ENCODE data around the gene SENP2. TPM values are rescaled to one million over a fixed set of nuclear protein-coding genes. Genes with fewer than 3 reads are reported as not detected.

The SENP2 gene
- total and polyA plus RNA-seq, 2 of the 13 experiments (the other 11 are each of a cell fraction or from before 2014, with no cell fraction given), result 7.7 to 46.2 TPM

DNA sequence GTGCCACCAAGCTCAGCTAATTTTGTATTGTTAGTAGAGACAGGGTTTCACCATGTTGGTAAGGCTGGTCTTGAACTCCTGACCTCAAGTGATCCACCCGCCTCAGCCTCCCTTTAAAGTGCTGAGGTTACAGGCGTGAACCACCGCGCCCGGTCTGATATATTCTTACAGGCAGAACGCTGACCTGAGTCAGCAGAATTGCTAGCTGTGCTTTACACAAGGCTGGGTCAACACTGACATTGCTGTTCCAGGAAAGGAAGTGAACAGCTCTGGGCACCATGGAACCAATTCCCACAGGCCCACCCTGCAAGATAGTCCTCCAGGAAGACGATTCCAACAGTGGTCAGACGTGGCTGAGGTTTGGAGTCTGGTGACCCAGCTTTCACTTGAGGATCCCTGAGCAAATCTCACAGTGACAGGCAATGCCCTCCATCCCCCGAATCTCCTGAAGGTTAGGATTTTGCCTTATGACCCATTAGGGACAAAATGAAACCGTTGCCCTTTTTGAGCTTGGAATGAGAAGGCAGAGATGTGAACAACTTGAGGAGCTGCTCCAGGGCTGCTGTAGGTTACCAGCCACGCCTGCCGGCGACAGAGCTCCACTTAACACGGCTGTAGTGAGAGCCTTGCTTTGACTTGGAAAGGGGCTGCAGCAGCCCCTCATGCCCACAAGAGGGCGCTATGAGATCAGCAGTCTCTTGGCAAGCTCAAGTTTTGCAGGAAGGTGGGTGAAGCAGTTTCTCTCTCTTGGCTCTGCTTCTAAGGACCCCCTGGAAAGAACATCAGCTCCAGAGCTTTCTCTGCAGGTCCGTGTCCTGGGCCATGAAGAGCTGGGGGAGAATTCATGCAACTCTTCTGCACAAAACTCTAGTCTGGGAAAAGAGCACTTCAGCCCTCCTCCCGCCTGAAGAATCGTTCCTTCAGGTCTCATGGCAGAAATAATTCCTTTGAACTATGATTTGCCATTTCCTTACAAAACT lies 74.1 kb downstream of the SENP2 start (continued):
- TF ChIP-seq ZNF407 (CRISPR knock-in tag; IDR thresholded peaks at IDR 0.05; ENCODE audit: not compliant biosample characterization) (peak; percentile 38), SMC3 (IDR thresholded peaks at IDR 0.05; ENCODE audit: low read length) (peak; percentile 46; the same call in 1 of the 2 replicates), TBX3 (IDR thresholded peaks at IDR 0.05; ENCODE audit: borderline replicate concordance) (no peak), ZNF33A (CRISPR knock-in tag; IDR thresholded peaks at IDR 0.05; ENCODE audit: borderline replicate concordance) (no peak), ZC3H13 (CRISPR knock-in tag; IDR thresholded peaks at IDR 0.05) (no peak), NFATC3 (CRISPR knock-in tag; IDR thresholded peaks at IDR 0.05) (0 out of 2 replicates have a peak, but pooled peaks have one; percentile 68), ZNF274 (CRISPR knock-in tag; IDR thresholded peaks at IDR 0.05) (peak; percentile 74; the same call in 1 of the 2 replicates), MAF1 (CRISPR knock-in tag; IDR thresholded peaks at IDR 0.05; ENCODE audit: borderline replicate concordance) (no peak), ARID3A (IDR thresholded peaks at IDR 0.05; ENCODE audit: low read depth, low read length) (no peak), ZNF460 (CRISPR knock-in tag; IDR thresholded peaks at IDR 0.05; ENCODE audit: borderline replicate concordance) (no peak)
- TF ChIP-seq, protein P1, sequence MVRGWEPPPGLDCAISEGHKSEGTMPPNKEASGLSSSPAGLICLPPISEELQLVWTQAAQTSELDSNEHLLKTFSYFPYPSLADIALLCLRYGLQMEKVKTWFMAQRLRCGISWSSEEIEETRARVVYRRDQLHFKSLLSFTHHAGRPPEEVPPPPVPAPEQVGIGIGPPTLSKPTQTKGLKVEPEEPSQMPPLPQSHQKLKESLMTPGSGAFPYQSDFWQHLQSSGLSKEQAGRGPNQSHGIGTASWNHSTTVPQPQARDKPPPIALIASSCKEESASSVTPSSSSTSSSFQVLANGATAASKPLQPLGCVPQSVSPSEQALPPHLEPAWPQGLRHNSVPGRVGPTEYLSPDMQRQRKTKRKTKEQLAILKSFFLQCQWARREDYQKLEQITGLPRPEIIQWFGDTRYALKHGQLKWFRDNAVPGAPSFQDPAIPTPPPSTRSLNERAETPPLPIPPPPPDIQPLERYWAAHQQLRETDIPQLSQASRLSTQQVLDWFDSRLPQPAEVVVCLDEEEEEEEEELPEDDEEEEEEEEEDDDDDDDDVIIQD (CRISPR knock-in tag; IDR thresholded peaks at IDR 0.05; ENCODE audit: low read depth), result no peak
- TF ChIP-seq, protein P2, sequence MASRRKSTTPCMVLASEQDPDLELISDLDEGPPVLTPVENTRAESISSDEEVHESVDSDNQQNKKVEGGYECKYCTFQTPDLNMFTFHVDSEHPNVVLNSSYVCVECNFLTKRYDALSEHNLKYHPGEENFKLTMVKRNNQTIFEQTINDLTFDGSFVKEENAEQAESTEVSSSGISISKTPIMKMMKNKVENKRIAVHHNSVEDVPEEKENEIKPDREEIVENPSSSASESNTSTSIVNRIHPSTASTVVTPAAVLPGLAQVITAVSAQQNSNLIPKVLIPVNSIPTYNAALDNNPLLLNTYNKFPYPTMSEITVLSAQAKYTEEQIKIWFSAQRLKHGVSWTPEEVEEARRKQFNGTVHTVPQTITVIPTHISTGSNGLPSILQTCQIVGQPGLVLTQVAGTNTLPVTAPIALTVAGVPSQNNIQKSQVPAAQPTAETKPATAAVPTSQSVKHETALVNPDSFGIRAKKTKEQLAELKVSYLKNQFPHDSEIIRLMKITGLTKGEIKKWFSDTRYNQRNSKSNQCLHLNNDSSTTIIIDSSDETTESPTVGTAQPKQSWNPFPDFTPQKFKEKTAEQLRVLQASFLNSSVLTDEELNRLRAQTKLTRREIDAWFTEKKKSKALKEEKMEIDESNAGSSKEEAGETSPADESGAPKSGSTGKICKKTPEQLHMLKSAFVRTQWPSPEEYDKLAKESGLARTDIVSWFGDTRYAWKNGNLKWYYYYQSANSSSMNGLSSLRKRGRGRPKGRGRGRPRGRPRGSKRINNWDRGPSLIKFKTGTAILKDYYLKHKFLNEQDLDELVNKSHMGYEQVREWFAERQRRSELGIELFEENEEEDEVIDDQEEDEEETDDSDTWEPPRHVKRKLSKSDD (CRISPR knock-in tag; IDR thresholded peaks at IDR 0.05; ENCODE audit: low read depth), result no peak

Data from HepG2 (cell line).